Renal cortical epithelial cell (primary cell): Measurements from ENCODE around the gene C14orf132. TPM values are rescaled to one million over a fixed set of nuclear protein-coding genes. Genes with fewer than 3 reads are reported as not detected.
A peak's percentile ranks its signal among the peaks of the same experiment; 100 is the strongest.

Source experiments
- DNase-seq: peaks from one replicate; pipeline ENCODE4 v3.0.0-alpha.2; 2011; ENCODE audit warnings: low read depth
- total RNA-seq: library from RNA; depleted of rRNA; stranded (reverse); fragments of >200 nt; gene quantifications from 2 replicates; pipeline ENCODE4 v1.2.3, GENCODE V29; 2014

Gene C14orf132
- total RNA-seq, 1 donor from 2014 or later = 22.5 TPM

DNA sequence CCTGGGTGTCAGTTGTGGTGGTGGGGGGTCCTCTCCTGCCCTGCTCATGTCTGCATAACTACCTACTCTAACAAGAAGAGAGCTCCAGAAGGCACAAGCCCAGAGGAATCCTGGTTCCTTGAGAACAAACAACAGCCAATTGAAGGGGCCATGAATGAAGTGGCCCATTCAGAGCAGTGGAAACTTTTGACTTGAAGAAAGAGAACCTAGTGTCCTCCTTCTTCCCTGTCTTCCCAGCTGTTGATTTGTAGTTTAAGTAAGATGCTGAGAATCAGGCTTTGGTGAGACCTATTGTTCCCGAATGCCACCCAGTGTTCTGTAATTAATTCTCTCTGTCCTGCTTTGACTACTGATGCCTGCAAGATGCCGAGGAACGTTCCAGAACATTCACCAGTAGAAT, 79.2 kb downstream of the C14orf132 start:
- DNase-seq = no peak

DNA sequence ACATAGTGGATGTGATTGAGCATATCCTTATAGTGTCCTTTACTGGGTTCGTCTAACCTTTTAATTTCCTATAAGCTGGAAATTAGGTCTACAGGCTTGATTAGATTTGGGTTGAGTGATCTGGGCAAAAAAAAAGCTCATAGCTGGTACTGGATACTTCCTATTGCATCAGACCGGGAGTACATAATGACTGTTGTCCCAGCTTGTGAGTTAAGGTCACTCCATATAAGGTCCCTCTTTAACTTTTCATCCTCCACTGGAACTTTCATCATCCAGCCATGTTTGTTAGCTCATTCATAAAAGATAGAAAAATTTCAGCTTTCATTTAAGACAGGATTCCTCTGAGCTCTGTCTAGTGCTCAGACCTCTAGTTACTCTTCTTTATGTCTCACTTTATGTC, 80.8 kb downstream of the C14orf132 start:
- no peak for DNase-seq

DNA sequence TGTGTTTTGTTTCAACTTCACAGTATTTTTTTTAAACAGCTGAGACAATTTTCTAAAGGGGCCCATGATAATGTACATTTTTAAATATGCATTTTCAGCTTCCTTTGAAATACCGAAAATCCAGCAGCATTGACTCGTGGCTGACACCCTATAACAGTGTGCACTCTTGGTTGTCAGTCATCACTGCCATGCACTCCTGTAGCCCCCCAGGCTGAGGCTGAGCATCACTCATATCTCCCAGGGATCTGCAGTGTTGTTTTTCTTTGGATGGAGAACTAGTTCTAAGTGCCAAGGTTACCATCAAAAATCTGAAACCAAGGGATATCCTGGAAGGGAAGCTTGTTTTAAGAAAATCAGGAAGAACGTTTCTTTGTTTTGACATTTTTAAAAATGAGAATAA, 81.2 kb downstream of the C14orf132 start:
- DNase-seq = no peak

DNA sequence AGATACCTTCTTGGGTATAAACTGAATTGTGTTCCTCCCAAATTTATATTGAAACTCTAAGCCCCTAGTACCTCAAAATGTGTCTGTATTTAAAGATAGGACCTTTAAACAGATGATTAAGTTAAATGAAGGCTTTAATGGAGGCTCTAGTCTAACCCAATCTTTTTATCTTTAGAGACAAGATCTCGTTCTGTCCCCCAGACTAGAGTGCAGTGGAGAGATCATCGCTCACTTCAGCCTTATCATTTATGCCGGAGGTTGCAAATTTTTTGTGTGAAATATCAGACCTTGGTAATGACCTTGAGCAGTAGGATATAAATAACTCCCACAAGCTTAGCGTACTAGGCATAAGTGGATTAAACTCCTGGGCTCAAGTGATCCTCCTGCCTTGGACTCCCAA, 81.8 kb downstream of the C14orf132 start:
- no peak for DNase-seq

DNA sequence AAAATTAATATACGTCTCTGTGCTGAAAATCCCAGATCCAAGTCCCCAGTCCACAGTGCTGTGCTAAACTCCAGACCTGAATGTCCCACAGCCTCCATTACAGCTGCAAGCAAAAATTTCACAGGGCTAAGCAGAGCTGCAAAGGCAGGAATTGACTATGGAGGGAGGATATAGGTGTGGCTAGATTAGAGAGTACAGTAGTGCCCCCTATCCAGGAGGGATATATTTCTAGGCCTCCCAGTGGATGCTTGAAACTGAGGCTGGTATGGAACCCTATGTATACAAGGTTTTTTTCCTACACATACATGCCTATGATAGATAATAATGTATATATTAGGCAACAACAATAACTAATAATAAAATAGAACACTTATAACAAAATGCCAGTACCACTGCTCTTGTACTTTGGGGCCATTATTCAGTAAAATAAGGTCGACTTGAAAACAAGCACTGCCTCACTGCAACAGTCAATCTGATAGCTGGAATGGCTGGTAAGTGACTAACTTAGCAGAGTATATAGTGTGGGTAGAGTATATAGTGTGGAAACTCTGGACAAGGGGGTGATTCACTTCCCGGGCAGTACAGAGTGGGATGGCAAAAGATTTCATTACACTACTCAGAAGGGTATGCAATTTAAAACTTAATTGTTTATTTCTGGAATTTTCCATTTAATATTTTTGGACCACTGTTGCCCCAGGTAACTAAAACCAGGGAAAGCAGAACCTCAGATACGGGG, 82.7 kb downstream of the C14orf132 start:
- DNase-seq = peak; percentile 63

DNA sequence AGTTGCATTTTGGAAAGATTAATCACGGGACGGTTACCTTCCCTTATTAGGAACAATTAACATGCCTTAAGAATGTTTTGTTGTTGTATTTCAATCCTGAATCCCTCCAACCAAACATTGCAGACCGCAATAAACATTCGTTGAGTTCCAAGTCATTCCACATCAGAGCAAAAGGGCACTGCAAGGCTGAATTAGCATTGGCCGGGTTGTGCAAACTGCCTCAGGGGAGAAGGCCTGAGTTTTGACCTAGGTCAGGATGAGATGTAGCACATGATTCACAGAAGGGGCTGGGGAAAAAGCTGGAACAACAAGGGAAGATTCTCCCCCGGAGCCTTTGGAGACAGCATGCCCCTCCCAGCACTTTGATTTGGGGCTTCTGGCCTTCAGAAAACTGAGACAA, 83.3 kb downstream of the C14orf132 start:
- peak; percentile 89 for DNase-seq

DNA sequence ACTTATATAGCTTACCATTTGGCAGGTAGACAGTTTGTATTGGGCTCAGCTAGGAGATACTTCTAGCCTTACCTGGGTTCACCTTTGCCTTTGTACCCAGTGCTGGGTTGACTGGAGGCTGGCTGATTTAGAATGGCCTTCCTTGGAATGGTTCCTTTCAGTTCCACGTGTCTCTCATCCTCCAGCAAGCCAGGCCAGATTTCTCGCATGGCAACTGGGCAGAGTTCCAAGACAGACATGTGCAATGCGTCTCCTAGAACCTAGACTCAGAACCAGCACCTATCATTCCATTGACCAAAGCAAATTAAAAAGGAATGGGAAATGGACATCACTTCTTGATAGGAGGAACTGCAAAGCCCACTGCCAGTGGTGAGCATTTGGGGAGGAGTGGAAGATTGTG, 86.4 kb downstream of the C14orf132 start:
- no peak for DNase-seq

DNA sequence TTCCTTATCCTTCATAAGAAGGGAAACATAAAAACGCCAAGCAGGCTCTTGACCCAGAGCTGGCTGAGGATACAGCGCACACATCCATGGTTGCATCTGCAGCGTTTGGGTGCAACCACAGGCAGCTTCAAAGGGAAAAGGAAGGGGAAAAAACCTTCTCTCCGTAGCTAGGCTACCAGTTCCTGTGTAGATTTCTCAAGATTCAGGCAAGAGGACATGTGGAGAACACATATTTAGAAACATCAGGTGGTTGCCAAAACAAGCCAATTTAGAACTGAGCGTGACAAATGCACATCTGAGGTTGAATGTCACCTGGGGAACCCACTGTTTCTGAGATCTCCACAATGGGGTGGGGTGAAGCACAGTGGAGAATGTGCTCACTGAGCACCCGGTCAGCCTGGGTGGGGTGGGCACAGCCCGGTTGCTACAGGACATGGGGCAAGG, 87.2 kb downstream of the C14orf132 start:
- DNase-seq = no peak

DNA sequence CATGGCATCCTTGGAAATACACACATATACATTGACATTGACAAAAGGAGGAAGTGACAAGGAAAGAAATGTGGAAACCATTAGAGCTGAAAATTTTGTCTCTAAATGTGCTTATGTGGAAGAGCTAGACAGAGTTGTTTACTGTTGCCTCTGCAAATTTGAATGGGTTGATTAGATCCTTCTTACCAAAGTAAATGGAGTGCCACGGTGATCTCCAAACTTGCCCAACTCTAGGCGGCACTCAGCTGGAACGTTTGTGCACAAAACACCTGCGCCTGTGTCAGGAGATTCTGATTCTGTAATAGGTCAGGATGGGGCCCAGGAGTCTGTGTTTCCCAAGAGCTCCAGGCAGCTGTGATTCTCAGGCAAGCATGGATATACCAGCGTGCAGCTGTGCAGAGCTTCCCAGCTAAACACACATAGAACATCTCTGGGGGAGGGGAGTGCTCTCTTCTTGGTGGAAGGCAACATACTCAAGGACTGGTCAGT, 87.7 kb downstream of the C14orf132 start:
- no peak for DNase-seq

DNA sequence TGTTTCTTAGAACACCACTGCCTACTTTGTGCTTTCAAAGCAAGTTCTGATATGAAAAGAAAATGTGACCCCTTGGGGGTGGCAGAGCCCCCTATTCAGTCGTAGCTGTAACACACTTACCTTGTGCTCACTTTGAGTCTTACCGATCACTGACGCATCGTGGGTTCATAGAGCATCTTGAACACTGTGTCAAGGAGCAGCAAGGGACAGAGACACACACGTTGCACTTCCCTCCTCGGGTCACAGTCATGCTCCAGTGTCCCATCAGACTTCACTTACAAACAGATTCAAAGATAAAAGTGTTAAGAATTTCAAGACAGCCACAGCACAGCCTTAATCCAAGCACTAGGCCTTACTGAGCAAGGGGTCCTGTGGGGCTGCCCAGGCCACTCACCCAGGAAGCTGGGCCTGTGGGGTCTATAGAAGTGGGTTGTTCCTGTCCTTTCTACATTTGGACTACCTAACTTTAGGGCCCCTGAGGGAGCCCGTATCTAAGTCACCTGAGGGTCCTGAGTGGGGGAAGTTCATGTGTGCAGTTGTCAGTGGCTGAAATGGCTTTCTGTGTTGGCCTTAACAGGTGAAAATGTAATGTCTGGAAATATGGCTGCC, 90.1 kb downstream of the C14orf132 start:
- DNase-seq = no peak

DNA sequence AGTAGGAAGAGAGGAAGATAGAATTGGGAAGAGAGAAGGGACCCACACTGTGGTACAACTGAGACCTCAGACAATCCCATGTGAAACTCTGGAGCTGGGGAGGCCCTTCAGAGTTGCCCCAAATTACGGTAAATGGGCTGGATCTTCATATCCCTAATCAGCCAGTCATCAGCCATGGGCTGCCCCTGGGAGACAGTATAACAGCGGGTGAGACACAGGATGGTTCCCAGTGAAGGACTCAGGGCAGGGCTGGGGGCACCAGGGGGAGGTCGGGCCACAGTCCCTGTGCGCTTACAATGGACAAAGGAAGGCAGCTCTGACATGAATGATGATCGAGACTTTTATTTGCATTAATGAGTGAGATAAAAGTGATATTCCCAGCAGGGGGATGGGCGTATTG, 91.2 kb downstream of the C14orf132 start:
- no peak for DNase-seq

DNA sequence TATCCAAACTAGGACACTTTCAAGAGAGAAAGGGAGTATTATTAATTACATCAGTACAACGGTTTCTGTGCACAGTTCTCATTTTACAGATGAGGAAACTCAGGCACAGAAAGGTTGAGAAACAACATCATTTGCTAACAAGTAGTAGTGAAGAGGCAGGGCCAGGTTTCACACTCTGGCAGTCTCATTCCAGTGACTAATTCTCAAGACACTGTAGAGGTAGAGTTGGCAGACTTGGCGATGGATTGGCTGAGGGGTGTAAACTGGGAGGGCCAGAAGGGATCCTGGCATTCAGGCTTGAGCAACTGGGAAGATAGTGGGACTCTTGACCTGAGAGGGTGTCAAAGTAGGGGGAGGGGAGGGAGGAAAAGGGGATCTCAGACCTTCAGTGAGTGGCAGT, 91.7 kb downstream of the C14orf132 start:
- peak; percentile 61 for DNase-seq

DNA sequence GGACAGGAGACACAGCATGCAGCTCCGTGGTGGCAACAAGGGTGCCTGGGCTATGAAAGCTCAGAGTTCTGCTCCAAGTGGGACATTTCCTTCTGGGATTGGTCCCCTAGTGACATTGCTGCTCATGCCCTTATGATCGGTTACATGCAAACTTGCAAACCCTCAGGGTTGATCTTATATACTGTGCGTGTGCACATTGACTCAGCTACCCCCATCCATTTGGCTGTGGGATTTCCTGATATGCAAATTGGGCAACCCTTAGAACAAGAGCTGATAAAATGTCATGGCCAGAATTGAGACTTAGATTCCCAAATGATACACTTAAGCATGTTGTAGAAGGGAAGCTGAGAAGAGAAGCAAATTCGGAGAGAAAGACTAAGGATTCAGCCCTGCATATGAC, 92.7 kb downstream of the C14orf132 start:
- DNase-seq = no peak

DNA sequence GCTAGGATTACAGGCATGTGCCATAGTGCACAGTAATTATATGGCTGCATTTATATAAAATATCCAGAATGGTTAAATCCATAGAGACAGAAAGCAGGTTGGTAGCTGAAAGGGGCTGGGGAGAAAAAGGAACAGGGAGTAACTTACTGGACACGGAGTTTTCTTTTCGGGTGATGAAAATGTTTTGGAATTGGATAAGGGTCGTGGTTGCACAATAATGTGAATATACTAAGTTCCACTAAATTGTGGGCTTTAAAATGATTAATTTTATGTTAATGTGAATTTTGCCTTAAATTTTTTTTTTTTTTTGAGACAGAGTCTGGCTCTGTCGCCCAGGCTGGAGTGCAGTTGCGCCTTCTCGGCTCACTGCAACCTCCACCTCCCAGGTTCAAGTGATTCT, 95.3 kb downstream of the C14orf132 start:
- no peak for DNase-seq

DNA sequence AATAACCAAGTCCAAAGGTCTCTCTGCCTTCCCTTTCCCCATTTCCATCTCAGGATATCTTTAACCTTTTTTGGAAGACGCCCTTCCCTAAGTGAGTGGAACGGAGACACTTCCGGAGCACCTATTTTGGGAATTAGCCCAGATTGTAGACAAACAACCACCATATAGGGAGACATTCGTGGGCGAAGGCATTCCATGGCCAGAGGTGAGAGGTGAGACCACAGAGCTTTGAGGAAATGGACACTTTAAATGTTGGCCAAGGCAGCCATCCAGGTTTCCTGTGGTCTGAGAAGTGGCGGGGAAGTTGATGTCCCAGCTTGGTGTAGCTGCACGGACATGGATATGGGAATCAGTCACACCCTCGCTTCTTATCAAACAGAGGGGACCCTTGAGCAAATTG, 96.1 kb downstream of the C14orf132 start:
- no peak for DNase-seq

DNA sequence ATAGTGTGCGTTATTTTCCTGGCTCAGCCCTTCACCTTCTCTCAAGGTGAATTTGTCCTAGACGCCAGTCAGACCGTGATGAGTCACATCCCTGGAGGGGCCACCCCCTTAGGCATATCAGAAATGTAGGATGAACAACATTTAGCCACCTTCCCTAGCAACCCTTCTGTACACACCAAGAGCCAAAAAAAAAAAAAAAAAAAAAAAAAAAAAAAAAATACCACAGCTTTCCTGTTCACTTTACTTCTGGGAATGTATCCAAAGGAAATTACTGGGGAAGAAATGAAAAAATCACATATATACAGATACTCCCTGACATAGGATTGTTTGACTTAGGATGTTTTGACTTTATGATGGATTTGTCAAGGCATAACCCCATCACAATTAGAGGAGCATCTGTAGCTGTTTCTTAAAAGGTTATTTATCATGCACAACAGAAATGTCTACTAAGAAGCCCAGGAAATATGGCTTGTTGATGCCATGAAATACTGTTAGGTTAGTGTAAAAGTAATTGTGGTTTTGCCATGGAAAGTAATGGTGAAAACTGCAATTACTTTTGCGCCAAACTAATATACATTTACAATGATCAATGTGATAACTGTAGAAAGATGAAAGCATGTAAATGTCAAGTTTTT, 97.3 kb downstream of the C14orf132 start:
- DNase-seq = peak; percentile 66

DNA sequence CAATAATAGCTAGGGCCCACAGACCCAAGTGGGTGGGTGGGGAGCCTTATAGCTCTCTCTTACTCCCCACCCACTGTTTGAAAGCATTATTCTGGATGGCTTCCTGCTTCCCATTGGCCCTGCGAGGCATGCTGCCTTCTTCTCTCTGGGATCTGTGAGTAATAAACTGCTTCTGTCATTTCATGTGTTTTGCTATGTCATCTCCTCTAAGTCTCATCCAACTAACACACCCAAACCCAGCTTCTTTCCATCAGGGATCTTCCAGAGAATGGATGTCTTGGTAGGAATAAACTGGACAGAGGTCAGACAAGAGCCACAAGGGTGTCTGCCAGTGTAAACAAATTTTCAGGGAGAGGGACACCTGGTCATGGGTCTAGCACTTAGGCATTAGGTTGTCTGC, 99.1 kb downstream of the C14orf132 start:
- no peak for DNase-seq

DNA sequence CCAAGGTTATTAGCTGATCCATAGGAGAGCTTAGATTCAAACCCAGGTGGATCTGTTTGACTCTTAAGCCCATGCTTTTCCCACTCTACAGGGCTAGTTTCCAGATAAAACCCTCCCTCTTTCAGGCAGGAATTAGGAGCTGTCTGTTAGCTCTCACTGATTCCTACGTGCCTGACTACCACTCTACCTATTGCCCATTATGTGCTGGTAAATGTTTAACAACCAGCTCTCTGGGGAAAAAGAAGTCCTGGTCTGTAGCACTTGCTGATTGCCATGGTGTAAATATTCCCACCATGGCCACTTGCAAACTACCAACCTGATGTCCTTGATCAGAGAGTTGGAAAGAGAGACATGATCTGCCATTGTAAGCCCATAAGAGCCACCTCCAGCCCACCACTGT, 100.0 kb downstream of the C14orf132 start:
- DNase-seq = peak; percentile 54

DNA sequence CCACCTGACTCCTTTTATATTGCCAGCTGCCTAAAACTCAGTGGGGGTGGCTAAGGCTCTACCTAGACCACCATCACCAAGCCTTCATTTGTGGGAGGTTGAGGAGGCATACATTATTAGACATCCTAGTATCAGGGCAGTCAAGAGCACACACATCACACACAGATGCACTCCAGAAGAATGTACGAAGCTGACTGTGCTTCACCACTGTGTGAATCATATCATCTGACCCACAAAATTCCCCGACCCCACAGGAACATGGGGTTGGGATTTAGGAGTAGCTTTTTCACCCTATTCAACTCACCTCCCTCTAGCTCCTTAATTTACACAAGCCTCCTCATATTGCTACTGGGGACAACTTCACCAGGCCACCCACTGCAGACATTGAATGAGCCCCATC, 100.7 kb downstream of the C14orf132 start:
- no peak for DNase-seq

DNA sequence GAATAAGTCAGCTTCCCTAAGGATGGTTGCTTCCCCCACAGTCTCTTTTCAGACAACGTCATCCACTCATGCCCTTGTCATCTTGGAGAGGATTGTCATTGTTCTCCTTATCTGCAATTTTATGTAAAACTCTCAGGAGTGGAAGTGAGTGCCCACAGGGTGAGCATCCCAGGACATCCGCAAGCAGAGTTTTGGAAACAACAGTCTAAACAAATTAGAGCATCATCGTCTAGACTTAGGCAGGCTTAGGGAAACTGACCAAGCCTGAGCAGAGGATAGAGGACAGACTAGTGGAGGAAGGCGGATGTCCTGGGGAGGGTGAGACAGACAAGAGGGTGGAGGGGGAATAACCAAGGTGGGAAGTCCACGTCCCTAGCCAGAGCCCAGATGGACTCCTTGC, 101.8 kb downstream of the C14orf132 start:
- DNase-seq = no peak
